GM12878 (cell line): Measurements from ENCODE around the gene PRRX2. TPM values are rescaled to one million over a fixed set of nuclear protein-coding genes. Genes with fewer than 3 reads are reported as not detected.

Source experiments
- ATAC-seq: fragments of 200-7000 bp; cut with Tn5 transposase; 3 replicates; pipeline ENCODE4 v1.9.1; 2020; ENCODE audit warnings: mild to moderate bottlenecking, moderate library complexity
- BruUV-seq: library from RNA; stranded (reverse); fragments of 400-500 nt; replicated peaks from 2 replicates; lab custom pipeline; 2021; lab: Mats Ljungman, UMichigan
- CTCF ChIA-PET: fragments of 300-600 bp; sonication (Branson Sonifier 250); formaldehyde crosslinking; extraction: SDS; loops from one replicate; lab custom pipeline; 2021; ENCODE audit warnings: inconsistent platforms; lab: Yijun Ruan, JAX
- POLR2A ChIA-PET: fragments of 350-600 bp; formaldehyde crosslinking; extraction: SDS; loops from one replicate; lab custom pipeline; 2021; ENCODE audit warnings: inconsistent platforms; lab: Charles Lee
- RAD21 ChIA-PET: fragments of 300-600 bp; sonication (Branson Sonifier 250); formaldehyde crosslinking; loops from one replicate; lab custom pipeline; 2023; ENCODE audit warnings: antibody characterized with exemption; ENCODE audit not compliant: unreplicated experiment; lab: Charles Lee
- SMC1A ChIA-PET: fragments of 300-600 bp; sonication (Branson Sonifier 250); formaldehyde crosslinking; loops from one replicate; lab custom pipeline; 2023; ENCODE audit not compliant: unreplicated experiment, uncharacterized antibody; lab: Charles Lee
- DNase-seq: peaks from one replicate; pipeline ENCODE4 v3.0.0-alpha.2; 2011; ENCODE audit warnings: low read depth, low spot score
- FAIRE-seq: peaks from 3 replicates; lab custom pipeline; 2011; peaks lifted over from hg19 to GRCh38; lab: Jason Lieb, UNC
- H2AFZ ChIP-seq: 2 replicates; pipeline ENCODE4 v1.6.0; 2011; ENCODE audit warnings: low read depth, low read length, control low read depth; ENCODE audit not compliant: control insufficient read depth
- H3K27ac ChIP-seq: 2 replicates; pipeline ENCODE4 v1.5.1; 2011; ENCODE audit warnings: control low read depth; ENCODE audit not compliant: control insufficient read depth, insufficient read depth
- H3K27me3 ChIP-seq, 2 experiments: replicated peaks in 1 of 2; 2 replicates each; pipeline versions ENCODE4 v1.6.0 to v1.6.1; 2011; ENCODE audit warnings: low read length in 1 of 2; ENCODE audit not compliant: control insufficient read depth in 2 of 2, insufficient read depth in 2 of 2
- H3K36me3 ChIP-seq, 2 experiments: 2 replicates each; pipeline ENCODE4 v1.5.1; 2011; ENCODE audit warnings: low read length in 1 of 2; ENCODE audit not compliant: control insufficient read depth in 2 of 2, insufficient read depth in 2 of 2
- H3K4me1 ChIP-seq: 2 replicates; pipeline ENCODE4 v1.6.1; 2011; ENCODE audit warnings: mild to moderate bottlenecking, low read length, moderate library complexity, mixed read lengths; ENCODE audit not compliant: control insufficient read depth, insufficient read depth
- H3K4me2 ChIP-seq: 2 replicates; pipeline ENCODE4 v1.6.0; 2011; ENCODE audit warnings: control low read depth; ENCODE audit not compliant: control insufficient read depth, insufficient read depth
- H3K4me3 ChIP-seq: fragments of 200-600 bp; sonication (generic); 2 replicates; pipeline ENCODE4 v1.5.1; 2016
- H3K79me2 ChIP-seq: 2 replicates; pipeline ENCODE4 v1.6.0; 2011; ENCODE audit warnings: low read length; ENCODE audit not compliant: control insufficient read depth, insufficient read depth
- H3K9ac ChIP-seq: 2 replicates; pipeline ENCODE4 v1.8.0; 2011; ENCODE audit warnings: low read length, control low read depth, mixed read lengths; ENCODE audit not compliant: control insufficient read depth, insufficient read depth
- H3K9me3 ChIP-seq: replicated peaks from 3 replicates; pipeline ENCODE4 v1.5.1; 2011; ENCODE audit warnings: mild to moderate bottlenecking, low read length; ENCODE audit not compliant: control insufficient read depth, insufficient read depth
- H4K20me1 ChIP-seq: 2 replicates; pipeline ENCODE4 v1.6.0; 2011; ENCODE audit not compliant: control insufficient read depth, insufficient read depth
- BRCA1 ChIP-seq: IDR thresholded peaks from 2 replicates; pipeline ENCODE4 v1.6.1; 2011; ENCODE audit warnings: low read depth, low read length, improper control_type of control experiment
- CEBPZ ChIP-seq: fragments of 150-350 bp; IDR thresholded peaks from 2 replicates; pipeline ENCODE4 v1.6.1; 2016; ENCODE audit warnings: low read depth, low read length
- E2F4 ChIP-seq: IDR thresholded peaks from 2 replicates; pipeline ENCODE4 v1.6.1; 2012; ENCODE audit warnings: low read depth, low read length, improper control_type of control experiment
- HDAC2 ChIP-seq: fragments of 200-600 bp; sonication (generic); IDR thresholded peaks from 2 replicates; pipeline ENCODE4 v1.6.1; 2017
- IRF5 ChIP-seq: fragments of 450-650 bp; IDR thresholded peaks from 2 replicates; pipeline ENCODE4 v1.6.1; 2017; ENCODE audit warnings: borderline replicate concordance
- JUND ChIP-seq: IDR thresholded peaks from 2 replicates; pipeline ENCODE4 v1.6.1; 2012; ENCODE audit warnings: low read depth, mild to moderate bottlenecking, low read length, improper control_type of control experiment, moderate library complexity
- POLR2A ChIP-seq: IDR thresholded peaks from 2 replicates; pipeline ENCODE4 v1.6.1; 2011; ENCODE audit warnings: low read depth, mild to moderate bottlenecking, low read length
- RAD51 ChIP-seq: fragments of 450-650 bp; IDR thresholded peaks from 2 replicates; pipeline ENCODE4 v1.6.1; 2016; ENCODE audit warnings: moderate library complexity, mild to moderate bottlenecking, inconsistent platforms
- SMAD5 ChIP-seq: IDR thresholded peaks from 2 replicates; pipeline ENCODE4 v1.6.1; 2016; ENCODE audit warnings: antibody characterized with exemption, low read depth
- SUZ12 ChIP-seq: fragments of 200-600 bp; sonication (generic); IDR thresholded peaks from one replicate; pipeline ENCODE4 v1.6.1; 2018; ENCODE audit warnings: antibody characterized with exemption, mild to moderate bottlenecking; ENCODE audit not compliant: unreplicated experiment
- TAF1 ChIP-seq: IDR thresholded peaks from 2 replicates; pipeline ENCODE4 v1.6.1; 2011; ENCODE audit warnings: mild to moderate bottlenecking, low read depth, low read length, borderline replicate concordance
- ZNF384 ChIP-seq: IDR thresholded peaks from 2 replicates; pipeline ENCODE4 v1.6.1; 2012; ENCODE audit warnings: low read depth, mild to moderate bottlenecking, low read length, improper control_type of control experiment, borderline replicate concordance
- WGBS: methylation state at CpG from one replicate; pipeline ENCODE4 v1.1.6; 2016; ENCODE audit warnings: low lambda C conversion rate; ENCODE audit not compliant: insufficient replicate concordance, insufficient coverage; ENCODE audit errors: missing lambda C conversion rate; 5-methylcytosine and 5-hydroxymethylcytosine counted together
- in situ Hi-C: fragments of 300-500 bp; cut with MboI; formaldehyde crosslinking; loops from 9 replicates; pipeline ENCODE4 v1.14.3; 2018; ENCODE audit warnings: mixed read lengths
- intact Hi-C: fragments of 100-400 bp; cut with micrococcal nuclease; formaldehyde crosslinking; loops from one replicate; pipeline ENCODE4 v1.14.2; 2022; ENCODE audit not compliant: unreplicated experiment
- polyA plus RNA-seq, 11 experiments: library from polyadenylated mRNA; depleted of rRNA in 4 of 11; unstranded in 6 of 11; stranded (reverse) in 5 of 11; fragments of >200 nt; fragmentation: Nextera tagmentation in 4 of 11; fragmentation: Illumina TruSeq in 1 of 11; extraction: Ambion mirVana in 4 of 11; extraction: Trizol in 1 of 11; gene quantifications; 1 replicate in 1 of 11; 2 replicates in 10 of 11; pipeline versions ENCODE4 v1.2.1 to v1.2.3, GENCODE V29; 2011 to 2016; ENCODE audit warnings: inconsistent platforms in 2 of 11, missing spikeins in 2 of 11, low read depth in 1 of 11
- total RNA-seq, 4 experiments: library from RNA; depleted of rRNA in 3 of 4; stranded (reverse); fragments of >200 nt in 3 of 4; fragmentation: Illumina TruSeq in 1 of 4; extraction: Trizol in 1 of 4; gene quantifications; 2 replicates each; pipeline versions ENCODE4 v1.2.1 to v1.2.3, GENCODE V29; 2013 to 2021

Gene PRRX2
- total and polyA plus RNA-seq, 10 of the 15 experiments (the other 5 are each of a cell fraction or from before 2014, with no cell fraction given), result not detected

GRCh38 chr9:129702589-129703520 is 37.4 kb downstream of the PRRX2 start:
- H3K9ac ChIP-seq, result no peak overlapping the region
- peaks cover 0 to under 1% of the 10 kb centered on the region in 2 experiments; a peak in 2 of 4 replicates for H3K27me3 ChIP-seq
- H3K4me2 ChIP-seq, result no peak overlapping the region
- CTCF ChIA-PET, result no interaction called here
- TF ChIP-seq SMAD5 (no peak), BRCA1 (no peak), IRF5 (no peak), RAD51 (no peak), SUZ12 (no peak), E2F4 (no peak), JUND (no peak), POLR2A (no peak), ZNF384 (no peak), HDAC2 (no peak), TAF1 (no peak), CEBPZ (no peak)
- TF ChIP-seq, all 136 proteins: peak for 0
- WGBS, result 36% methylated on average over 19 of the region's 19 CpGs
- no TSS peak for BruUV-seq
- SMC1A ChIA-PET, result no interaction called here
- Histone ChIP-seq H3K79me2 (no peaks in the 10 kb centered on the region), H3K4me3 (no peak overlapping the region), H4K20me1 (no peaks in the 10 kb centered on the region), H3K9me3 (no peaks in the 10 kb centered on the region), H3K36me3 (no peaks in the 10 kb centered on the region), H3K27ac (no peak overlapping the region), H3K4me1 (no peaks in the 10 kb centered on the region), H2AFZ (no peak overlapping the region)
- ATAC-seq (no peak), FAIRE-seq (no peak), DNase-seq (no peak)
- POLR2A ChIA-PET, result interaction anchor here (0.6 kb wide), 1 partner anchor 170 kb away, joined by 4 read pairs; no protein-coding TSS in a partner anchor
- in situ Hi-C loops (no loop called here), intact Hi-C loops (no loop called here)
- RAD21 ChIA-PET, result no interaction called here
